ENCODE measurements around the gene EIF2S3.

EIF2S3 gene

DNA sequence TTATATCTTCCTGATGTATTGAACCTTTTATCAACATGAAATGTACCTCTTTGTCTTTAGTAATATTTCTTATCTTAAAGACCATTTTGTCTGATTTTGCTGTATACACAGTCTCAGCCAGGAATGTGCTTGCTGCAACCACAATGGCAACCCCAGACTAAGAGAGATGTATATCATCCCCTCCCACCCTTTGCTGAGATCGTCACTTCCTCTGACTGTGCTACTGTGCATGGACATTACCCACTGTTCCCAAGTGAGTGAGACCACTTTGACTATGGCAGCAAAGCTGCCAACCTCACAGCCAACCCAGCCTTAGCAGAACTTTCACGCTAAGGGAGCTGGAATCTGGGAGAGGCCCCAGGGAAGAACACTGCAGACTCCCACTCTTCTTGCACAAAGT is 46.0 kb downstream of the EIF2S3 start:
- Histone ChIP-seq H3K4me3 (ENCODE audit: low read length) (no peak overlapping the region), H3K36me3 (replicated peaks; ENCODE audit: low read depth, low read length) (no peaks in the 10 kb centered on the region), H4K20me1 (ENCODE audit: insufficient read depth, low read length) (no peaks in the 10 kb centered on the region), H2AFZ (ENCODE audit: low read depth, low read length) (no peak overlapping the region), H3K4me1 (ENCODE audit: low read length) (peaks cover 10% of the 10 kb centered on the region; the same call in 1 of the 2 replicates), H3K27me3 (ENCODE audit: low read depth, low read length) (no peaks in the 10 kb centered on the region), H3K27ac (ENCODE audit: low read length) (no peak overlapping the region), H3K4me2 (ENCODE audit: low read length) (no peak overlapping the region), H3K9me3 (ENCODE audit: insufficient read depth, low read length) (no peaks in the 10 kb centered on the region), H3K9ac (ENCODE audit: low read length) (no peak overlapping the region), H3K79me2 (ENCODE audit: low read length) (no peaks in the 10 kb centered on the region)
- TF ChIP-seq CTCF (IDR thresholded peaks at IDR 0.05; ENCODE audit: low read depth, low read length) (no peak), EZH2phosphoT487 (IDR thresholded peaks at IDR 0.05; ENCODE audit: low read depth) (no peak)

- Histone ChIP-seq H3K4me3 (ENCODE audit: low read length) (no peak overlapping the region), H3K9ac (ENCODE audit: low read length) (no peak overlapping the region), H3K79me2 (ENCODE audit: low read length) (no peaks in the 10 kb centered on the region), H2AFZ (ENCODE audit: low read depth, low read length) (no peak overlapping the region), H3K9me3 (ENCODE audit: insufficient read depth, low read length) (no peaks in the 10 kb centered on the region), H3K4me1 (ENCODE audit: low read length) (no peaks in the 10 kb centered on the region), H3K4me2 (ENCODE audit: low read length) (no peak overlapping the region), H3K36me3 (replicated peaks; ENCODE audit: low read depth, low read length) (no peaks in the 10 kb centered on the region), H3K27me3 (ENCODE audit: low read depth, low read length) (no peaks in the 10 kb centered on the region), H4K20me1 (ENCODE audit: insufficient read depth, low read length) (no peaks in the 10 kb centered on the region), H3K27ac (ENCODE audit: low read length) (no peak overlapping the region)
- TF ChIP-seq EZH2phosphoT487 (IDR thresholded peaks at IDR 0.05; ENCODE audit: low read depth) (no peak), CTCF (IDR thresholded peaks at IDR 0.05; ENCODE audit: low read depth, low read length) (no peak)
Observed at GRCh38 chrX:24110069-24110468, 55.3 kb downstream of the EIF2S3 start.

GRCh38 chrX:24113181-24113580 is 58.4 kb downstream of the EIF2S3 start:
- Histone ChIP-seq H3K9ac (ENCODE audit: low read length) (no peak overlapping the region), H3K79me2 (ENCODE audit: low read length) (no peaks in the 10 kb centered on the region), H3K27ac (ENCODE audit: low read length) (no peak overlapping the region), H2AFZ (ENCODE audit: low read depth, low read length) (no peak overlapping the region), H4K20me1 (ENCODE audit: insufficient read depth, low read length) (no peaks in the 10 kb centered on the region), H3K9me3 (ENCODE audit: insufficient read depth, low read length) (no peaks in the 10 kb centered on the region), H3K27me3 (ENCODE audit: low read depth, low read length) (no peaks in the 10 kb centered on the region), H3K4me2 (ENCODE audit: low read length) (no peak overlapping the region), H3K4me1 (ENCODE audit: low read length) (no peaks in the 10 kb centered on the region), H3K36me3 (replicated peaks; ENCODE audit: low read depth, low read length) (no peaks in the 10 kb centered on the region), H3K4me3 (ENCODE audit: low read length) (no peak overlapping the region)
- no peak for TF ChIP-seq CTCF (IDR thresholded peaks at IDR 0.05; ENCODE audit: low read depth, low read length)
- no peak for TF ChIP-seq EZH2phosphoT487 (IDR thresholded peaks at IDR 0.05; ENCODE audit: low read depth)

DNA sequence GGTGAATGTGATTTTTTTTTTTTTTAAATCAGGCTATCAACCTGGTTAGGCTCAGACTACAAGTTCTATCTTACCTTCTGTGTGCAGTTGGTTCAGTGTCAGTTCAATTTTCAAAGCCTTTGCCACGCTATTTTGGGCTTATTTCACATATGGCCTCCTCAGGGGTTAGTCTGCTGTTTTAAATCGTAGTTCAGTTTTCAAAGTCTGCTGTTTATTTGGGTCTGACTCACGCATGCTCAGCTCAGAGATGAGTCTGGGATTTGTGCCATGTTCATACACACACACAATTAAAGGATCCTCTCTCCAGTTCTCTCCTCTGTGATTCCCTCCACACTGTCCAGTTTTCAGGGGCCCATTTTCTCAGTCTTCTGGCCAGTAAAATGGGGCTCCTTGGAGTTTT is 62.5 kb downstream of the EIF2S3 start:
- Histone ChIP-seq H3K4me1 (ENCODE audit: low read length) (no peaks in the 10 kb centered on the region), H3K27ac (ENCODE audit: low read length) (no peak overlapping the region), H4K20me1 (ENCODE audit: insufficient read depth, low read length) (no peaks in the 10 kb centered on the region), H2AFZ (ENCODE audit: low read depth, low read length) (no peak overlapping the region), H3K4me3 (ENCODE audit: low read length) (no peak overlapping the region), H3K36me3 (replicated peaks; ENCODE audit: low read depth, low read length) (no peaks in the 10 kb centered on the region), H3K79me2 (ENCODE audit: low read length) (no peaks in the 10 kb centered on the region), H3K4me2 (ENCODE audit: low read length) (no peak overlapping the region), H3K27me3 (ENCODE audit: low read depth, low read length) (no peaks in the 10 kb centered on the region), H3K9ac (ENCODE audit: low read length) (no peak overlapping the region), H3K9me3 (ENCODE audit: insufficient read depth, low read length) (no peaks in the 10 kb centered on the region)
- TF ChIP-seq CTCF (IDR thresholded peaks at IDR 0.05; ENCODE audit: low read depth, low read length) (no peak), EZH2phosphoT487 (IDR thresholded peaks at IDR 0.05; ENCODE audit: low read depth) (no peak)

Measured in OCI-LY3 (cell line).